ENCODE data around the gene MAP3K20. TPM values are rescaled to one million over a fixed set of nuclear protein-coding genes. Genes with fewer than 3 reads are reported as not detected.

Gene MAP3K20
- total RNA-seq, 1 donor from 2014 or later = 18.0 TPM

DNA sequence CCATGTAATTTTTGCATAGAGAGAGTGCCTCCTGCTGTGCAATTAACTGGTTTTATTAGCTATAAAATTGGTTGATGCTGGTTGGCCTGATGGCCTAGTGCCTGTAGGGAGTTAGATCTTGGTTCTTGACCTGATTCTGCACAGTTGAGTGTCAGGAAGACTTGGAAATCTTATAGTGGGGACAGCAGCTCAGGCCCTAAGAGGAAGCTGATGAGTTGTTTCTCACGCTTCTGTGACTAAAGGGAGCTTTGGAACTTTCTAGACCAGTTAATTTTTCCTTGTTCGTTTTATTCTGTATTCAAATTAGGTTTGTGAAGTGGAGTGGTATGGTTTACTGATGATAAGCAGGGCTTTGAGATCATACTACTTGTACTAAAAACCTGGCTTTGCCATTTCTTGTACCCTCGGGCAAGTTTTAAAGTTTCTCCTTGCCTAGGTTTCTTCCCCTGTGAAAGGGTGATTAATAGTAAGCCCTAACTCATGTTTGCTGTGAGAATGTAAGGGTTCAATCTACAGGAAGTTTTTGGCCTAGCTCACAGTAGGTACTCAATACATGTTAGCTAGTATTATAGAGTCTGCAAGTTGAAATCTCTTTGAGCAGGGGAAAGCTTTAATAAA, 82.1 kb downstream of the MAP3K20 start:
- no peak overlapping the region for H3K4me2 ChIP-seq
- no peaks in the 10 kb centered on the region for H3K27me3 ChIP-seq
- no peaks in the 10 kb centered on the region for H3K36me3 ChIP-seq
- Mint-ChIP-seq H3K27me3 (ENCODE audit: insufficient read depth, low read depth) (no peaks in the 10 kb centered on the region), H3K9me3 (peaks cover 14% of the 10 kb centered on the region), H3K36me3 (peaks cover 21% of the 10 kb centered on the region), H3K27ac (no peak overlapping the region), H3K4me3 (no peak overlapping the region), H3K4me1 (peaks cover 22% of the 10 kb centered on the region)
- H3K9me3 ChIP-seq (ENCODE audit: low read depth) = no peaks in the 10 kb centered on the region
- H2AFZ ChIP-seq (replicated peaks) = no peak overlapping the region
- H3F3A ChIP-seq (ENCODE audit: low read depth) = no peaks in the 10 kb centered on the region
- DNase-seq (ENCODE audit: low spot score) = no peak
- TF ChIP-seq EZH2phosphoT487 (IDR thresholded peaks at IDR 0.05) (no peak), EZH2 (IDR thresholded peaks at IDR 0.05) (no peak)
- TF ChIP-seq, protein P1, sequence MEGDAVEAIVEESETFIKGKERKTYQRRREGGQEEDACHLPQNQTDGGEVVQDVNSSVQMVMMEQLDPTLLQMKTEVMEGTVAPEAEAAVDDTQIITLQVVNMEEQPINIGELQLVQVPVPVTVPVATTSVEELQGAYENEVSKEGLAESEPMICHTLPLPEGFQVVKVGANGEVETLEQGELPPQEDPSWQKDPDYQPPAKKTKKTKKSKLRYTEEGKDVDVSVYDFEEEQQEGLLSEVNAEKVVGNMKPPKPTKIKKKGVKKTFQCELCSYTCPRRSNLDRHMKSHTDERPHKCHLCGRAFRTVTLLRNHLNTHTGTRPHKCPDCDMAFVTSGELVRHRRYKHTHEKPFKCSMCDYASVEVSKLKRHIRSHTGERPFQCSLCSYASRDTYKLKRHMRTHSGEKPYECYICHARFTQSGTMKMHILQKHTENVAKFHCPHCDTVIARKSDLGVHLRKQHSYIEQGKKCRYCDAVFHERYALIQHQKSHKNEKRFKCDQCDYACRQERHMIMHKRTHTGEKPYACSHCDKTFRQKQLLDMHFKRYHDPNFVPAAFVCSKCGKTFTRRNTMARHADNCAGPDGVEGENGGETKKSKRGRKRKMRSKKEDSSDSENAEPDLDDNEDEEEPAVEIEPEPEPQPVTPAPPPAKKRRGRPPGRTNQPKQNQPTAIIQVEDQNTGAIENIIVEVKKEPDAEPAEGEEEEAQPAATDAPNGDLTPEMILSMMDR (IDR thresholded peaks at IDR 0.05) = no peak
- H3K4me1 ChIP-seq = no peaks in the 10 kb centered on the region
- H3K4me3 ChIP-seq = no peak overlapping the region
- H3K9ac ChIP-seq = no peak overlapping the region
- H3K79me2 ChIP-seq (ENCODE audit: low read depth) = no peaks in the 10 kb centered on the region
- H4K20me1 ChIP-seq (ENCODE audit: low read depth) = no peaks in the 10 kb centered on the region
- H3K27ac ChIP-seq = no peak overlapping the region

DNA sequence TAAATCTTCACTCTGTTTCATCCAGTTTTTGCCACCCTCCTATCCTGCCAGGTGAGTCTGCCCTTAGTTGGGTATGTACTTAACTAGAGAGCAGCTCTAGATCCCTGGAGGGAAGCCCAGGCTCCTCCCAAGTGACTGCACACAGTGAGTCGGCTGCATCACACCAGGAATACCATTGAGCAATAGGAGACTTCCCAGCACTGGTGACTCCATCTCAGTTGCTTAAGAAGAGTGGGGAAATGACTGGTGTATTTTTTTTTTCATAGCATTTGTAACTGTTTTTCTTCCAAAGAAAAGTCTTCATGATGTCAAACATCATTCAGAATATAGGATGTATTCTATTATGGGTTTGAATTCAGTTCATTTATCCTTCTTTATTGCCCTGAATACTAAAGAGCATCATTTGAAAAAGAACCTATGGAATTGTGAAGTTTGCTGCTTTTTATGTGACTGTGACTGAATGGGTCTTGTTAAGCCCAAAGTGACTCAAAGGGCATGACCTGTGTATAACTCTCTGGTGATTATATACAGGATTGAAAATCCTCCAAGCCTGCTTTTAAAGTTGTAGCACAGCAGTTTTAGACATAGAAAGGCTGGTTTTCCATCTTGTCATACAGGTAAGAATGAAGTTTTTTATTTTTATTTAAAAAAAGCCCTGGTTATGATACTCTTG, 84.3 kb downstream of the MAP3K20 start:
- H3K4me2 ChIP-seq = no peak overlapping the region
- Mint-ChIP-seq H3K4me3 (no peak overlapping the region), H3K36me3 (peaks cover 18% of the 10 kb centered on the region), H3K4me1 (peaks cover 22% of the 10 kb centered on the region), H3K27ac (no peak overlapping the region), H3K27me3 (ENCODE audit: insufficient read depth, low read depth) (no peaks in the 10 kb centered on the region), H3K9me3 (peaks cover 11% of the 10 kb centered on the region)
- H3K27ac ChIP-seq = no peak overlapping the region
- H4K20me1 ChIP-seq (ENCODE audit: low read depth) = no peaks in the 10 kb centered on the region
- no peaks in the 10 kb centered on the region for H3F3A ChIP-seq (ENCODE audit: low read depth)
- H2AFZ ChIP-seq (replicated peaks) = no peak overlapping the region
- H3K79me2 ChIP-seq (ENCODE audit: low read depth) = no peaks in the 10 kb centered on the region
- no peaks in the 10 kb centered on the region for H3K9me3 ChIP-seq (ENCODE audit: low read depth)
- TF ChIP-seq EZH2phosphoT487 (IDR thresholded peaks at IDR 0.05) (no peak), EZH2 (IDR thresholded peaks at IDR 0.05) (no peak)
- TF ChIP-seq, protein P1 (IDR thresholded peaks at IDR 0.05) = no peak
- DNase-seq (ENCODE audit: low spot score) = peak; percentile 27
- no peaks in the 10 kb centered on the region for H3K36me3 ChIP-seq
- H3K4me3 ChIP-seq = no peak overlapping the region
- no peaks in the 10 kb centered on the region for H3K4me1 ChIP-seq
- no peaks in the 10 kb centered on the region for H3K27me3 ChIP-seq
- no peak overlapping the region for H3K9ac ChIP-seq

DNA sequence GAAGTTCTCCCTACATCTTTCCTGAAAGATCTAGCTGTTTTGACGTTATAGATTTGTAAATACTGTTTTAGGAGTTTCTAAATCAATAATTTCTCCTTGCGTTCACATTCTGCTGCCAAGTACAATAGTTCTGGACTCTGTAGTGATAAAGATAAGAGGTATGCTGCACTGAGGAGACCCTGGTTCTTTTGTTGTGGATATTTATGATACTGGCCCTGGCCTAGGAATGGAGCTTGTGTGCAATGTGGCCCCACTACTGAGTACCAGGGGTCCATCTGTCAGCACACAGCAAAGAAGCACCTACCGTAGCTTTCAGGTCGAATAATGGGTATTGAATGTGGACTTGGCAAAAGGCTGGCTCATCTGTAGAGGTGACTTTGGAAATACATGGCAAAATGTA, 85.0 kb downstream of the MAP3K20 start:
- Mint-ChIP-seq H3K9me3 (peaks cover 10% of the 10 kb centered on the region), H3K36me3 (peaks cover 12% of the 10 kb centered on the region), H3K4me3 (no peak overlapping the region), H3K27me3 (ENCODE audit: insufficient read depth, low read depth) (no peaks in the 10 kb centered on the region), H3K4me1 (peaks cover 22% of the 10 kb centered on the region), H3K27ac (peak overlapping the region; percentile 17)
- Histone ChIP-seq H3F3A (ENCODE audit: low read depth) (no peaks in the 10 kb centered on the region), H3K27me3 (no peaks in the 10 kb centered on the region), H3K9ac (no peak overlapping the region), H3K4me3 (no peak overlapping the region), H3K27ac (no peak overlapping the region), H3K9me3 (ENCODE audit: low read depth) (no peaks in the 10 kb centered on the region), H3K4me1 (no peaks in the 10 kb centered on the region), H3K79me2 (ENCODE audit: low read depth) (no peaks in the 10 kb centered on the region), H3K36me3 (no peaks in the 10 kb centered on the region), H4K20me1 (ENCODE audit: low read depth) (no peaks in the 10 kb centered on the region), H2AFZ (replicated peaks) (no peak overlapping the region), H3K4me2 (no peak overlapping the region)
- no peak for DNase-seq (ENCODE audit: low spot score)
- TF ChIP-seq EZH2phosphoT487 (IDR thresholded peaks at IDR 0.05) (no peak), EZH2 (IDR thresholded peaks at IDR 0.05) (no peak)
- TF ChIP-seq, protein P1 (IDR thresholded peaks at IDR 0.05) = no peak

All from neural progenitor cell (in vitro differentiated cells).